ENCODE measurements around the gene EWSR1.
"Not testable (repeated sequence)": the region's sequence is repeated elsewhere in the genome, so short reads cannot be mapped to it uniquely, and the experiment has no call there.

Gene EWSR1

DNA sequence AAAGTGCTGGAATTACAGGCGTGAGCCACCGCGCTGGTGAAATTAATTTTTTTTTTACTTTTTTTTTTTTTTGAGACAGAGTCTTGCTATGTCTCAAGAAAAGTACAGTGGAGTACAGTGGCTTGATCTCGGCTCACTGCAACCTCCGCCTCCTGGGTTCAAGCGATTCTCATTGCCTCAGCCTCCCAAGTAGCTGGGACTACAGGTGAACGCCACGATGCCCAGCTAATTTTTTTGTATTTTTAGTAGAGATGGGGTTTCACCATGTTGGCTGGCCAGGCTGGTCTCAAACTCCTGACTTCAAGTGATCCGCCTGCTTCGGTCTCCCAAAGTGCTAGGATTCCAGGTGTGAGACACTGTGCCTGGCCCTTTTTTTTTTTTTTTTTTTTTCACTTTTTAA is 20.2 kb upstream of the EWSR1 start:
- not testable (repeated sequence) for DNase-seq

DNA sequence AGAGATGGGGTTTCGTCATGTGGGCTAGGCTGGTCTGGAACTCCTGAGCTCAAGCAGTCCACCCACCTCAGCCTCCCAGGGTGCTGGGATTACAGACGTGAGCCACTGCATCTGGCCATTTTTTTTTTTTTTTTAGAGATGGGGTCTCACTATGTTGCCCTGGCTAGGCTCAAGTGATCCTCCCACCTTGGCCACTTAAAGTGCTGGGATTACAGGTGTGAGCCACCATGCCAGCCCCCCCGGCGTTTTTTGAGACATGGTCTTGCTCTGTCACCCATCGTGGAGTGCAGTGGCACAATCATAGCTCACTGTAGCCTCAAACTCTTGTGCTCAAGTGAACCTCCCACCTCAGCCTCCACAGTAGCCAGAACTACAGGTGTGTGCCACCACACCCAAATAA is 16.8 kb upstream of the EWSR1 start:
- no peak for DNase-seq

DNA sequence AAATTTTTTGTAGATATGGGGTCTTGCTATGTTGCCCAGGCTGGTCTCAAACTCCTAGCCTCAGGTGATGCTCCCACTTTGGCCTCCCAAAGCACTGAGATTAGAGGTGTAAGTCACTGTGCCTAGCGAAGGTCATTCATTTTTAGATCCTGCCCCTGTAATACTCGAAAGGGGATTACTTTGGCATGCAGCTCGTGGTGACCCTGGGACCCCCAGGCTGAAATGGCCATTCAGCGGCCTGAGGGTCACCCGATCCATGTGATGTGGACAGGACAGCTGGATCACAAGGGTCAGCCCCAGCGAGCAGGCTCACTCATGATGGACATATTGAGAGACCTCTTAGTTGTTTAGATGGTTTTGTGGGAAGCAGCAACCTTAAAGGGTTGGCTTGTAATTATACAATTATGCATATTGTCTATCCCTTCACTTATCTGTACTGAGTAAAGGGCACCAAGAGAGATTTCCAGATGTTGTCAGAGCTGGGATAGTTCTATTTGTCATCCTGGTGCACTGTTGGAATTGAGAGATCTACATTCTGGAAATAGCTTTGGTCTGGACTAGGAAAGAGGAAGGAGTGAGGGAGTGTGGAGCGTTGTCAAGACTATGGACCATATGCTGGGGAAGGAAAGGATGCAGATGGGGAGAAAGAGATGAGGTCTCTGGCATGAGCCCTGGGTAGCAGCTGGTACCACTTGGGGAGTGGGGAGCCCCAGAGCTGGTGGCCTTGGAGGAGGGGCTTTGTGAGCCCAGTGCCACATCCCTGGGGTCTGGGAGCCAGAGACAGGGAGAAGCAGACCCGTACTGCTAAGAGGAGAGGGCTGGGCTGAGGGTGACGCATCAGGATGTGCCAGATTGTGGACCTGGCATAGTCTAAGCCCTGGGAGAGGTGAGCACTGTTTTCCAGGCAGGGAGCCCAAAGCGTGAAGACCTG is 15.8 kb upstream of the EWSR1 start:
- DNase-seq, result no peak

- DNase-seq, result no peak
Observed at GRCh38 chr22:29253561-29254285, 14.3 kb upstream of the EWSR1 start.

GRCh38 chr22:29254286-29254660 is 13.8 kb upstream of the EWSR1 start:
- no peak for DNase-seq

DNA sequence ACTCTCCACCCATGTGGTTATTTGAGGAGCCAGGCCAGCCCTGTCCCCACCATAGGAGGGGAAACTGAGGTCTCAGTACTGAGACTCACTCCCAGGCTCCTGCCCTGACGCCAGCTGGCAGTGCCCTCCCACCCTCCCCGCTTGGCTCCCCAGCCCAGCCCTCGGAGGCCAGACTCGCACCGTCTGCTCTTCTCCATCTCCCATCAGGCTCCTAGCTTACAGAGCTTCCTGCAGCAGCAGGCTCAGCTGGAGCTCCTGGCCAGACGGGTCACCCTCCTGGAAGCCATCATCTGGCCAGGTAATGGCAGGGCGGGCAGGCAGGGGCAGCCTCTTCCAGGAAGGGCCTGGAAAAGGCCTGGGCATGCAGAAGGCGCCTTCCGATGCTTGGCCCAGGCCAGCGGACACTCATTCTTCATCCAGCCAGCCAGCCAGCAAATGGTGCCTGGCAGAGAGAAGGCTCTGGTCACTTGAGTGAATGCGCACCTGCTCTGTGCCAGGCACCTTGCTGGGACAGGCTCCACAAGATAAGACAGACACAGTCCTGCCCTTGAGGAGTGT is 12.9 kb upstream of the EWSR1 start:
- DNase-seq, result no peak

DNA sequence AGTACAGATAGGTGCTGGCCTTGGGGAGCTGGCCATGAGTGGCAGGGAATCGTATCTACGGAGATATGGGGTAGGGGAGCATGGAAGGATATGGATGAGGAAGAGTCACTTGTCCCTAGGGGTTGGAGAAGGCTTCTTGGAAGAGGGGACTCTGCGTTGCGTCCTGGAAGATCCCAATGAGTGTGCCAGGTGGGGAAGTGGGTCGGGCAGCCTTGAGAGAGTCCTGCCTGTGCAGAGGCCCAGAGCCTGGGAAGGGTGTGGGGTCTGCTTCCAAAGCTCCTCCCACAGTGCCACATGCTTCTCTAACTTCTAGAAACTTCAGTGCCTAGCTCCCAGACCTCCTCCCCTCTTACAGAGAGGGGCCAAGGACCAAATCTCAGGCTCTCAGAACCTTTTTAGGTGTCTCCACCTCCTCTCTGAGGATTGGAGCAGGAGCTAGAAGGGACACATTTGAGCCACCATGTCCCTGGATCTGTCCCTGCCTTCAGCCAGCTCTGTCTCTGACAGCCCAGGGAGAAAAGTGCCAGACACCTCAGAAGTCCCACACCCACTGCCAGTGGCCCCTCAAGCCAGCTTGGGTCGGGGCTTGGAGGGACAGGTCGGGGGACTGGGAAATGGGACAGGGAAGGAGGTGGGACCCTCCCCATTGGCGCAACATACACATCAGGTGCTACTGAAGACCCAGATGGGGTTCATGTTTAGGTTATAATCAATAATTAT is 11.3 kb upstream of the EWSR1 start:
- DNase-seq, result no peak

GRCh38 chr22:29257751-29258181 is 10.3 kb upstream of the EWSR1 start:
- DNase-seq, result no peak

- DNase-seq, result no peak
Observed at GRCh38 chr22:29258407-29259252, 9.4 kb upstream of the EWSR1 start.

DNA sequence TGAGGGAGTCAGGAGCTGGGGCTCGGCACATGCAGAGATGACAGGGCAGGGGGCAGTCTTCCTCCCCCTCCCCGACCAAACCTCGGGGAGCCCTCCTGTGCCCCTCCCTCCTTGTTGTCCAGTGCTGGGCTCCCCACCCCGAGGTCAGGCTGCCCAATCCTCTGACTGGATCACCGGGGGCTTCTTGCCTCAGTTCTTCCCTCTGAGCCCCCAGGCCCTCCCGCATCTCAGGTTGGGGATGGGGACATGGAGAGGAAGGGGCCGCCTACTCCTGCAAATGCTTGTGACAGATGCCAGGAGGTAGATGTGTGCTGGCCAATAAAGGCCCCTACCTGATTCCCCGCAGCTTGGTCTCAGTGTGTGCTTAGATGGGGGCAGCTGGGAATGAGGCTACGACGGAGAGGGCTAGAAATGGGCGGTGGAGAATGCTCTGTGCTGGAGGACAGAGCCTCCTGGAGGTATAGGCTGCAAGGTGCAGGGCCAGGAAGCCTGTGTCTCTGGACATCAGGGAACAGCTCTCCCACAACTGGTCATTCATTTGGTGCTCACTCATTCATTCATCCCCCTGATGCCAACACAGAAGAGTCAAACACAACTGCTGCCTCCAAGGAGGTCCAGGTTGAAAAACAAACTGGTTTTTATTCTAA is 8.7 kb upstream of the EWSR1 start:
- no peak for DNase-seq

- no peak for DNase-seq
Observed at GRCh38 chr22:29260031-29260560, 8.0 kb upstream of the EWSR1 start.

DNA sequence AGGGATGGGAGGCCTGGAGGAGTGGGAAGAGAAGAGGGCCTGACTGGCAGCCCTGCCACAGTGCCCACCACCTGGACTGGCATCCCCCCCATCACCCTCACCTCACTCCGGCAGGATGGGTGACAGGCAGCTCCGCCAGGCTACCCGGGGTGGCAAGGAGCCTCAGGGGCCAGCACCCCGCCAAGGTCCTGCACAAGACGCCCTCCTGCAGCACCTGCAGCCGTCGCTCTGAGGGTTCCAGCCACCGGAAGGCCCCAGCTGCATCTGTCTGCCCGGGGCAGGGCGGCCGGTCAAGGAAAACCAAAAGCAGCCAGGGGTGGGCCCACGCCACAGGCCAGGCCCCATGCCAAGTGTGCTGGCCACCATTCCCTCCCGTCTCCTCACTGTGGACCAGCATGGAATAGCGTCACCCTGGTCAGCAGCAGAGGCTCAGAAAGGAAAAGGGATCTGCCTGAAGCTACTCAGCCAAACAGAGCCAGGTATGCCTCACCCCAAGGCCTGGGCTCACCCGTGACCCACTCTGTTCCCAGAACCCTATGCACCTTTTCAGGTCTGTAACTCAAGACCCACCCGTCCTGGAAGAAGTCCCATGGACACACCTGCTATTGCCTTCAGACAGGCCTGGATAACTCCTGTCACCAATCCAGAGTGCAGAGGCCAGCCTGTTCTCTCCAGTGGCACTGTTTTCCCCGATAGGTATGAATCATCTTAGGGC is 7.3 kb upstream of the EWSR1 start:
- DNase-seq, result no peak

GRCh38 chr22:29263791-29264276 is 4.2 kb upstream of the EWSR1 start:
- no peak for DNase-seq

DNA sequence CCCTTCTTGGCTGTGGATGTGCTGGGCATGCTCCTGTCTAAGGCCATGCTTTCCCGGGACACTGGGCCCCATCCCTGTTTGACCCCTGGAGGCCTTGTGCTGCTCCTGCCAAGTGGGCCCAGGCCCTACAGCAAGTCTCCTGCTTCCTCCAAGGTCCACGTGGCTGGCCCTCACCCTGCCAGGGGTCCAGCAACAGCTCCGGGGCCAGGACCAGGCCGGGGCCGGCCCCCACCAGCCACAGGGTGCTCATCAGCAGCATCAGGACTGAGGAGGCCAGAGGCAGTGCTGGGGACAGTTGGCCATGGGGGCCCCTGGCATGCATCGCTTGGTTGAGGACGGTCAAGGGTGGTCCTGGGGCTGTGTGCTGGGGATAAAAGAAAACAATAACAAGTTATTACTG is 2.8 kb upstream of the EWSR1 start:
- no peak for DNase-seq

DNA sequence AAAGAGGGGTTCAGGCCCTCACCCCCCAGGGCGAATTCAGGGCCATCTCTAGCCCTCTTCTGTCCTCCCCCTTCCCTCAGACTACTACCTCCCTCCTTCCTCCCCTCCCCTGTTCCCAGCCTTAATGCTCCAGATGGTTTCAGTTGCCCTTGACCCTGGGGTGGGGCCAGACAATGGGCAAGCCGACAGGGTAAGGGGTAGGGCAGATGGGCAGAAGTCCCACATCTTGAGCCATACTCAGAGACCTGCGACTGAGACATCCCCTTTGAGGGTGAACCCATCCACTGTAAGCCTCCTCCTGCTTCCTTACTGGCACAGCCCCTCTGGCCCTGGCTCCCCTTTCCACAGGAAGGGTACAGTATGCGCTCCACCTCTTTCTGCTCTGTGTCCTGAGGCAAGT is 2.1 kb upstream of the EWSR1 start:
- no peak for DNase-seq

DNA sequence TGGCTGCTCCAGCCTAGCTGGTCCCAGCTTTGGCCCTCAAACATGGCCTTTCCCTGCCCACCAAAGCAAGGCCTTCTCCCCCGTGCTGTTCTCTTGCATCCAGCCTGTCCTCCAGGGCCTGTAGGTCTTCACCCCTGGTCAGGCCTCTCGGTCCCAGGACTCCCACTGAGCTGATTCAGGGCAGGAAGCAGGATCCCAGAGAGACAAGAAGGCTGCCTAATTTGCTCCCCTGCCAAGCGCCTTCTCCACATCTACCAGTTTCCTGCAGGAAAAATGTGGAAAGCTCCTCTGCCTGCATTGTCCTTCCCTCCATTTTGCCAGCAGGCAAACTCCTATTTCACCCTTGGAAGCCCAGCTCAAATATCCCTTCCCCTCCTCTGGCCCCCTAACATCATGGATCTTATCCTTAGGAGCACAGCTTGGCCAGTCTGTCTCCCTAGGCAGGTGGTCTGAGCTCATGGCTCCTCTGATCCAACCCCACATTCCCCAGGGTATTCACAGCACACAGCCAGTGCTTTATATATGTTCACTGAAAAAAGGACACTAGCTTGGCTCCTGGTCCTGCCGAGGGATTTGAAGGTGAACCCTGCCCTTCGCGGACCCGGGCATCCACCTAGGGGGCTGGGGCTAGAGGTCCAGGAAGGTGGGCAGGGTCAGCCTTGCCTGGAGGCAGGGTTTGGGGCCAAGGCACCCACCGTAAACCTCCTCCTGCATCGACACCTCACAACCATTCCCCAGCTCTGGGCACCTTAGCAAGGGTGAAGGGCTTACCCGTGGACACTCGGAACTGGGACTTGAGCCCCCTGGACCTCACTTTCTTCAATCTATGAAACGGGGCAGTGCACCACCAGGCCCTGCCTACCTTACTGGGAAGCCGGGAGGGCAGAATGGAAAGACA is 1.3 kb upstream of the EWSR1 start:
- DNase-seq, result no peak

GRCh38 chr22:29267462-29267857 is 608 bp upstream of the EWSR1 start:
- DNase-seq, result no peak

DNA sequence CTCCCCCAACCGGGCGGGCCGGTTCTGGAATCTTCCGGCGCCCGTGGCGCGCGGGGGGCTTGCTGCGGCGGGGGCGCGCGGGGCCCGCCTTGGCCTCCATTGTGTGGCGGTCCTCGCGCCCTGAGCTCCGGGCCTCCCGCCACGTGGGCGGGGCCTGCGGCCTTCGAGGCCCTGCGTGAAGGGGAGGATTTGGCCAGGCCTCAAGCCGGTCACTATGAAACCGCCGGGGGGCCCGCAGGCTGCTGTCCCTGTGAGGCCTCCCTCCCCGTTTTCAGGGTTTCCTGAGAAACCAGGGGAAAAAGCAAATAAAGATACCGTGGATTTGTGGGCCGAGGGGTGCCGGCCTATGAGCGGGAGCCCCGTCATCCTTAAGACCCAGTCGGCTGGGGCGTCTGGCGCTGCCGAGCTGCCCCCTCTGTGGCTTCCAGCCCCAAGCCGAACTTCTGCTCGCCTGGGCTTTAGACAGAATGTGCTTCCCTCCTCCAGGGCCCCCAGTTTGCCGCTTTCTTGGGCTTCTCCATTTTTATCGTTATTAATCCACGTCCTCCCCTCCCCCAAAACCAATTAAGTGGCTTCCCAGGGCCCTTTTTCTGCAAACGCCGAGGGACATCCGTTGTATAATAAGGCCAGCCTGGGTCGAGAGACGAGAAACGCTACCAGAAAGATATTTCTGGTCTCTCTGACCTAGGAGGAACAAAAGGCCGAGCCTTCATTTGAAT is 602 bp downstream of the EWSR1 start:
- peak; percentile 67 for DNase-seq

DNA sequence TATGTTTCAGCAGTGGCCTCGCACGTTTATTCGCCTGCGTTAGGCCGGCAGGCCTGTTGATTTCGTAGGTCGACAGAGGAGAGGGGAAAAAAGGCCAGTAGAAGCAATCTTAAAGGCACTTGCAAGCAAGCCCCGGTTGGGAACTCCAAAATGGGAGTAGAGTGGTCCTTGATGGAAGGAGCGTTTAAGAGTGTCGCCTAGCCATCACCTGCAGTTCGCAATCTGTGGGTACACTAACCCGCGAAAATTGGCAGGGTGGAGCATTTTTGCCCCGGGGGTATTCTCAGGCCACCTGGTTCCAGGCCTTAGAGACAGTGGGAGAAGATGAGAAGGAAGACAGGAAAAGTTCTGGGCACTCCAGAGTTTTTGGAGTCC is 1.1 kb downstream of the EWSR1 start:
- no peak for DNase-seq
